ENCODE results near the gene EPHB3.

The EPHB3 gene

DNA sequence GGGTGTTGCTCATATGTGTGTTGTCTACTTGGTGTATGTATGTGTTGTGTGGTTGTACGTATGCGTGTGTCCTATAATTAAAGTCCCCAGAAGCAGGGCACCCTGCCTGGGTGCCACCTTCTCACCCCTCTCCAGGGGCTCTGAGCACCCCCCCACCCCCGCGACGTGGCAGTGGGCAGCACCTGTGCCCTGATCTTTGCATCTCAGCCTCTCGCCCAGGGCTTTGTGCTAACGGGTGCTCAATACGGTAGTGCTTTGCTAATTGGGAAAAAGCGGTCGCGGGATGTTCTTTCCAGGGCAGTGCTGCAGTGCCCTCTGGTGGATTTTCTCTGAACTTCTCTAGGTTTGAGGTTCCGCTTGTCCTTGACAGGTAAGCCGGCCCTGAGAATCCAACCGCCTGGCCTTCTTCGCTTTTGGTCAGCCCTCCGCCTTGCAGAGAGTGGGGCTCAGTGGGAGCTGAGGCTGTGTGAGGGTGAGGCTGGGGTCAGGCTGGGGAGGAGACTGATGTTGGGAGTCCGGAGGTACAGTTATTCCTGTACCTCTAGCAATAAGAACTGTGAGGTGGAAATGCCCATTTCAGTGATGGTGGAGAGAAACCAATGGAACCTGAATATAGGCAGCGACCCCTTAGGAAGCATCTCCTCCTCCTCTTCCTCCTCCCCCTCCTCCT is 17.6 kb upstream of the EPHB3 start:
- DNase-seq = peak; percentile 71

GRCh38 chr3:184544513-184544861 is 17.1 kb upstream of the EPHB3 start:
- DNase-seq = no peak

DNA sequence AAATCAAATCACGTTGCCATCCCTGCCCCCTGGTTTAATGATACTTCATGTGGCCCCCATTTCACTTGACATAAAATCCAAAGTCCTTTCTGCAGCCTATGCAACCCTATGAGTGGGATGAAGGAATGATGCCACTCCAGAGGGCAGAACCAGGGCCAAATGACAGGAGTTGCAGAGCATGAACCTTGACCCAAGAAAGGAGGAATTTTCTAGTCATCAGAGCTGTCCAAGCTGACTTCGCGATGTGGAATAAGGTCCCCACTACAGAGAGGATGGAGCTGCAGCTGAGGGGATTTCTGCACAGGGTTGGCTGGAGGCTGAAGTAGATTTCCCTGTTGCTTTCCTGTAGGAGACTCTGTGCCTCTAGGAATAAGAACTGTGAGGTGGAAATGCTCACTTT is 15.8 kb upstream of the EPHB3 start:
- DNase-seq = no peak

DNA sequence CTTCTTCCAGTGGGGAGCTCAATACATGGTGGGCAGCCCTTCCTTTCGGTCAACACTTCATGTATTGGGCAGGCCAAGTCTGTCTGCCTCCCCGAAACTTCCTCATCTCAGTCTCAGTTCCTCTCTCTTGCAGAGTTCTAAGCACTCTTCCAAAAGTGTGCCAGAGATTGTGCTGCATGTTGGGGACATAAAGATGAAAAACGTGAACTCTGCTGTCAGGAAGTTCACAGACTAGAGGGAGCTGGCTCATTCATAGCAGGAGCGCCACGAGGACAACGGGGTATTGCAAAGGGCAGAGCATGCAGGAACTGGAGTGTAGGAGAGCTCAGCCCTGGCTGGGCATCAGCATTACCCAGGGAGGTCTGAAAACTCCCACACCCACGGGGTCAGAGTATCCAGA is 15.3 kb upstream of the EPHB3 start:
- DNase-seq = no peak

- DNase-seq = no peak
Observed at GRCh38 chr3:184549796-184550577, 11.6 kb upstream of the EPHB3 start.

GRCh38 chr3:184551103-184551502 is 10.5 kb upstream of the EPHB3 start:
- no peak for DNase-seq

- no peak for DNase-seq
Observed at GRCh38 chr3:184551614-184552256, 9.8 kb upstream of the EPHB3 start.

- no peak for DNase-seq
Observed at GRCh38 chr3:184552296-184552695, 9.3 kb upstream of the EPHB3 start.

DNA sequence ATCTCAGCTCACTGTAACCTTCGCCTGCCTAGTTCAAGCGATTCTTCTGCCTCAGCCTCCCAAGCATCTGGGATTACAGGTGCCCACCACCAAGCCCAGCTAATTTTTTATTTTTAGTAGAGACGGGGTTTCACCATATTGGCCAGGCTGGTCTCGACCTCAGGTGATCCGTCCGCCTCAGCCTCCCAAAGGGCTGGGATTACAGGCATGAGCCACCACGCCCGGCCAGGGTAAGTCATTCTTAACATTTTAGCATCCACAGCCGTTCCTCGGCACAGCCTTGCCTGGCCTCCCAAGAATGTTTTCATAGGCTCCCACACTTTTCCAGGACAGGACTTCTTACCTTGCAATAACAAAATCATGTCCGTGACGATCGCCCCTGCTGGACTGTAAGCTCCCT is 8.7 kb upstream of the EPHB3 start:
- DNase-seq = no peak

GRCh38 chr3:184553385-184553784 is 8.2 kb upstream of the EPHB3 start:
- DNase-seq = no peak

GRCh38 chr3:184554461-184554860 is 7.1 kb upstream of the EPHB3 start:
- no peak for DNase-seq

DNA sequence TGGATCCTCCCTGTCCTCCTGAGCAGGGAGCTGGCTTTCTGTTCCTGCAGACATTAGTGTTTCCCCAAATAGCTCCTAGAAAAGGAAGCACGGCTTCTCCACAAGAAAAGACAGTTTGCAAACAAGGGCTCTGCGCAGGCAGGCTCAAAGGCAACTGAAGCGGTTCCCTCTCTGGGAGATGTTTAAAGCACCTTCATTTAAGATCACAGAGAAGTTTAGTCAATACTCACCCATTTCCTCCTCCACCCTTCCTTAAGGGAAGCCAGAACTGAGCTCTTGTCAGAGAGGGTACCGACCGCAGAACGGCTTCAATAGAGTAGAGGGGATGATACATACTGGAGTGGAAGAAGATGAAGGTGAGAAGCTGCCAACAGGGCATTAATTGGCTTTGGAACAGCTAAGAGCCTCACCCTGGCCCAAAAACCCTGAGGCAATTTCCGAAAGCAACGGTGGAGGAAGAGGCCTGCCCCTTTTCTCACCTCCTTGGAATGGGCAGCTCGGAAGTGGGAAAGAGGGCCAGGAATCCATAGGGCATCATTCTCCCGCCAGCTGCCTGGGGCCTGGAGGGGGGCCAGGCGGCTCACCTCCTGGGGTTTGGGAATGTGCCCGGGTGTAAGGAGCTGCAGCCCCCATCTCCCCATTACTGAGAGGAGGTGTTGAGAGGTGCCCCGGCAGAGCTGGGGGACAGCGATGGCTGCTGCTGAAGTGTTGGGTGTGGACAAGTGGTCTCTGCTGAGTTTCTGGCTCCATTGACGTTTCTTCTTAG is 4.8 kb upstream of the EPHB3 start:
- no peak for DNase-seq

DNA sequence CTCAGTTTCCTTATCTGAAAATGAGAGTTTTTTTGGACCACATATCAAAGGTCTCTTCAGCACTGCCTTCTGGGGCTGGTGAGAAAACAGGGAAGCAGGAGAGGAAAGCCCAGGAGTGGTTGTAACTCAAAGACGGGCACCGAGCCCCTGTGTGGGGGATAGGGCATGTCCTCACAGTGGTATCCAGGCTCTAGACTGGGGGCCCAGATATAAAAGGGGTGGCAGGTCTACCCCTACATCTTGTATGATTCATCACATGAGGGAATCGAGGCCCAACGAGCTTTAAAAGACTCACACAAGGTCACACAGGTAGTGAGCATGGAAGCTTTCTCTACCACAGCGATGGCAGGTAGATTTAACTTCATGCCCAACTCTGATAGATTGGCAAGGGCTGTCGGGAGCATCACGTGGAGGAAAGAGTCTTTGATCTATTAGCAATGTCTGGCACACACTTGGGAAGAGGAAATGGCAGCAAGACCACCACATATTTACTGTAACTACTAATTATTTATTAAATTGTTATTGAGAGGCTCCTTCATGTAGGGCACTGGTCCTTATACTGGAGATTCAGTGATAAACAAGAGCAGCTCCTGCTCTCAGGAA is 4.1 kb upstream of the EPHB3 start:
- no peak for DNase-seq

GRCh38 chr3:184558726-184559125 is 2.9 kb upstream of the EPHB3 start:
- DNase-seq = no peak

- no peak for DNase-seq
Observed at GRCh38 chr3:184559336-184559735, 2.2 kb upstream of the EPHB3 start.

DNA sequence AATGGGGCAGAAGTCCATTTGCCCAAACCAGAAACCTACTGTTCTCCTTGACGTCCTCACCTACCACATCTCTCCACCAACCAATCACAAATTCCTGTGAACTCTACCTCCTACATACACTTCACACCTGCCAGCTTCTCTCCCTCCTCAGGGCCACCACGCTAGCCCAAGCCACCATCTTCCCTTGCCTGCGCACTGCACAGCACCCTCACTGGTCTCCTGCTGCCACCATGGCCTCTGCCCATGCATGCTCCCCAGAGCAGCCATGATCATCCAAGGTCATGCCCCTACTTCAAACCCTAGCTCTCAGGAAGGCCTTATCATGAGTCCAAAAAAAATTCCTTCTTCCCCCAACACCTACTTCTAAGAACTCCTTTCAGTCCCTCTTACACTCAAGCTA is 1.1 kb upstream of the EPHB3 start:
- no peak for DNase-seq

GRCh38 chr3:184561913-184562877 is 610 bp downstream of the EPHB3 start:
- DNase-seq = peak; percentile 12

- no peak for DNase-seq
Observed at GRCh38 chr3:184562878-184563560, 1.4 kb downstream of the EPHB3 start.

DNA sequence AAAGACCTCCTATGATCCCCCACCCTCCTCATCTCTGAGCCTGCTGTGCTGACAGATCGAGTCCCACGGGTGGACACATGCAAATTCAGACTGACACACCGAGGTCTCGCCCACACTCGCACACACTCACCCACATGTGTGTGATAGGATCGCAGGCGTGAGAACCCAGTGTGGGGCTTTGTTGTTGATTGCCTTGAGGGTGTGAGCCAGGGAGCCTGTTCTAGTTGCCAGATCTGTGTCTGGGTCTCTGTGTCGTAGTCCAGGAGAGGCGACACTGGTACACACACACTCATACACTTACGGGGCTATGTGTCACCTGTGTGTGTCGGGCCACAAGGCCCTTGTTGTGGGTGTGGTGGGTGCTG is 2.0 kb downstream of the EPHB3 start:
- no peak for DNase-seq

- no peak for DNase-seq
Observed at GRCh38 chr3:184563941-184564684, 2.5 kb downstream of the EPHB3 start.
